Stimulated activated CD8-positive, alpha-beta memory T cell treated with anti-CD3 and anti-CD28 coated beads, Interleukin-4, amount 100 ng/mL, for 4 hours (primary cell): Measurements from ENCODE around the gene ZNF527.
"Not testable (repeated sequence)": the region's sequence is repeated elsewhere in the genome, so short reads cannot be mapped to it uniquely, and the experiment has no call there.

ENCODE experiments used
- DNase-seq, 2 donors: peaks; one replicate each; pipeline ENCODE4 v3.0.0-alpha.2; 2020; ENCODE audit warnings: low read depth in 2 of 2, low spot score in 1 of 2

Gene ZNF527

GRCh38 chr19:37370880-37371661 is at the start of gene ZNF527:
ZNF527 (plus strand) TSS chr19:37371099; CDS start chr19:37374199, 3,100 bp downstream.
- peak; percentile 92 to 97 for DNase-seq

DNA sequence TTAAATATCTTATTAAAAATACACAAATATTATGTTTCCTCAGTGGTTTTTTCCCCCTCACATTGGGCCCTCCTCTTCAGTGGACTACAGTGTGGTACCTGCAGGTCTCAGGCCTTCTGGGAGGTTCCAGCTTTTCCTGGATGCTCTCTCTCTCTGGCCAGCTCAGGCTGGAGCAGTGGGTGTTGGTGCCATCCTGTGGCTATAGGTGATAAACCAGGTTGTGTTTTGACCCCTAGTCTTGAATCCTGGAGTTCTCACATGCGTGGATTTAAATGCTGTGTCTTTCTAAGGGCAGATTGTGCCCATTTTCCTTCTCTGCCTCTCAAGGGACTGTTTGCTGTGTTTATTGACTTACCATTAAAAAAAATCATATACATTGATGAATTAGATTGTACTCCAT is 41.2 kb upstream of the ZNF527 start:
- no peak for DNase-seq

- no peak for DNase-seq
These were observed 38.1 kb upstream of the ZNF527 start for GRCh38 chr19:37332839-37333238.

- no peak for DNase-seq
These were observed 37.4 kb upstream of the ZNF527 start for GRCh38 chr19:37333457-37333856.

- peak; percentile 70 to 79 for DNase-seq
These were observed 36.5 kb upstream of the ZNF527 start for GRCh38 chr19:37334179-37335071.

GRCh38 chr19:37342753-37343152 is 28.1 kb upstream of the ZNF527 start:
- no peak for DNase-seq

DNA sequence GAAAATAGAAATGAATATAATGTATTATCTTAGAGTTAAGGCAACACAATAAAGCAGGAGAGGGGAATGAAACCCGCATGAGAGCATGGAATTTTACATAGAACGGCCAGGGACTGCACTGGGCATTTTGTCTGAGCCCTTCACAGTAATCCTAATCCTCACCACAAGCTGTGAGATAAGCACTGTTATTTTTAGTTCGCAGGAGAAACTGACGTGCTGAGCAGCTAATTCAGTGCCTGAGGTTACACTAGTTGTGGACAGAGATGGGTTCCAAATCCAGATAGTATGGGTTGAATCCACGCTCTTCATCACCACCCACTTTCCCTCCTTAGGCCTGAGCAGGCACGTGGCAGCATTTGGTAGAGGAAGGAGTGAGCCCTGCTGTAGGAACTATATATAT is 24.8 kb upstream of the ZNF527 start:
- DNase-seq: no peak

GRCh38 chr19:37348060-37348459 is 22.8 kb upstream of the ZNF527 start:
- DNase-seq: no peak

DNA sequence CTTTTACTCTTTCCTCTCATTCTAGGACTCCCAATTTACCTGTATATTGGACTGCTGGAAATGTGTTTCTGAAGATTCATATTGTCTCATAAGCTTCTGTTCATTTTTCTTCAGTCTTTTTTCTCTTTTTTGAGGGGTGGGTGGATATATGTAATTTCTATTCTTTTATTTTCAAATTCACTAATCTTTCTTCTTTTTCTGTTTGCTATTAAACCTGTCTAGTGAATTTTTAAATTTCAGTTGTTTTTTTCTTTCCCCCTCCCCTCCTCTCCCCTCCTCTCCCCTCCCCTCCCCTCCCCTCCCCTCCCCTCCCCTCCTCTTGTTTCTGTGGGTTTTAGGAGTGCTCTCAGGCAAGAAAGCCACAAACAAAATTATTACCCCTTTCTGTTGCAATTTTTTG is 16.9 kb upstream of the ZNF527 start:
- DNase-seq: no peak

GRCh38 chr19:37355901-37356300 is 15.0 kb upstream of the ZNF527 start:
- DNase-seq: no peak

GRCh38 chr19:37361994-37362393 is 8.9 kb upstream of the ZNF527 start:
- no peak for DNase-seq

- no peak for DNase-seq
These were observed 8.2 kb upstream of the ZNF527 start for GRCh38 chr19:37362733-37363132.

- DNase-seq: not testable (repeated sequence)
These were observed 466 bp upstream of the ZNF527 start for GRCh38 chr19:37370386-37370879.

DNA sequence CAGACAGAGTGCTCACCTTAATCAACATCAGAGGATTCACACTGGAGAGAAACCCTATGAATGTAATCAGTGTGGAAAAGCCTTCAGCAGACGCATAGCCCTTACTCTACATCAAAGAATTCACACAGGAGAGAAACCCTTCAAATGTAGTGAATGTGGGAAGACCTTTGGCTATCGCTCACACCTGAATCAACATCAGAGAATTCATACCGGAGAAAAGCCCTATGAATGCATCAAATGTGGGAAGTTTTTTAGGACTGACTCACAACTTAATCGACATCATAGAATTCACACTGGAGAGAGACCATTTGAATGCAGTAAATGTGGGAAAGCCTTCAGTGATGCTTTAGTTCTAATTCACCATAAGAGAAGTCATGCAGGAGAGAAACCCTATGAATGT is 18.3 kb downstream of the ZNF527 start:
- DNase-seq: no peak

DNA sequence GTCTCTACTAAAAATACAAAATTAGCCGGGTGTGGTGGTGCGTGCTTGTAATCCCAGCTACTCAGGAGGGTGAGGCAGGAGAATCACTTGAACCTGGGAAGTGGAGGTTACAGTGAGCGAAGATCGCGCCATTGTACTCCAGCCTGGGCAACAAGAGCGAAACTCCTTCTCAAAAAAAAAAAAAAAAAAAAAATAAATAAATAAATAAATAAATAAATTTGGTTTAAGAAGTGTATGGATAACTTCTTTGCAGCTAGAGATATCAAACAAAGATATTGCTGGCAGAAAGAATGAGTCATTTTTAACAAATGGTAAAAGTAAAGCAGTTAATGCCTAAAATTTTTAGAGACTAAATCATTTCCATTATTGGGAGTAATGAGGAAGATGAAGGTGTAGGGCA is 20.5 kb downstream of the ZNF527 start:
- not testable (repeated sequence) for DNase-seq

GRCh38 chr19:37401078-37401477 is 30.2 kb downstream of the ZNF527 start:
- DNase-seq: no peak

GRCh38 chr19:37403403-37403802 is 32.5 kb downstream of the ZNF527 start:
- no peak for DNase-seq

DNA sequence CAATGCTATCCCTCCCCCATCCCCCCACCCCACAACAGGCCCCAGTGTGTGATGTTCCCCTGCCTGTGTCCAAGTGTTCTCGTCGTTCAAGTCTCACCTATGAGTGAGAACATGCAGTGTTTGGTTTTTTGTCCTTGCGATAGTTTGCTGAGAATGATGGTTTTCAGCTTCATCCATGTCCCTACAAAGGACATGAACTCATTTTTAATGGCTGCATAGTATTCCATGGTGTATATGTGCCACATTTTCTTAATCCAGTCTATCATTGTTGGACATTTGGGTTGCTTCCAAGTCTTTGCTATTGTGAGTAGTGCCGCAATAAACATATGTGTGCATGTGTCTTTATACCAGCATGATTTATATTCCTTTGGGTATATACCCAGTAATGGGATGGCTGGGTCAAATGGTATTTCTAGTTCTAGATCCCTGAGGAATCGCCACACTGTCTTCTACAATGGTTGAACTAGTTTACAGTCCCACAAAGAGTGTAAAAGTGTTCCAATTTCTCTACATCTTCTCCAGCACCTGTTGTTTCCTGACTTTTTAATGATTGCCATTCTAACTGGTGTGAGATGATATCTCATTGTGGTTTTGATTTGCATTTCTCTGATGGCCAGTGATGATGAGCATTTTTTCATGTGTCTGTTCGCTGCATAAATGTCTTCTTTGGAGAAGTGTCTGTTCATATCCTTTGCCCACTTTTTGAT is 35.4 kb downstream of the ZNF527 start:
- not testable (repeated sequence) for DNase-seq

DNA sequence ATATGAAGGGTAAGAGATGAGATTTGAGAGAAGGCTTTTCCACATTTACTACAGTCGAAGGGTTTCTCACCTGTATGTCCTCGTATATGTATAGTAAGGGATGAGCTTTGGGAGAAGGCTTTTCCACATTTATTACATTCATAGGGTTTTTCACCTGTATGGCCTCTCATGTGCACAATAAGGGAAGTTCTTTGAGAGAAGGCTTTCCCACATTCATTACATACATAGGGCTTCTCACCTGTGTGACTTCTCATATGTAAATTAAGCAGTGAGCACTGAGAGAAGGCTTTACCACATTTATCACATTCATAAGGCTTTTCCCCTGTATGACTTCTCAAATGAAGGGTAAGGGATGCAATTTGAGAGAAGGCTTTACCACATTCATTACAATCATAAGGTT is 41.8 kb downstream of the ZNF527 start:
- DNase-seq: no peak

GRCh38 chr19:37413313-37414084 is 42.6 kb downstream of the ZNF527 start:
- DNase-seq: no peak
